Left ventricle myocardium inferior (tissue), 1 donor: ENCODE measurements around the gene PLD2. TPM values are rescaled to one million over a fixed set of nuclear protein-coding genes. Genes with fewer than 3 reads are reported as not detected.

ENCODE experiments used
- DNase-seq: peaks from one replicate; pipeline ENCODE4 v3.0.0-alpha.2; 2020
- H3K27ac ChIP-seq: fragments of 200-600 bp; replicated peaks from 2 replicates; pipeline ENCODE4 v1.8.0; 2021
- H3K27me3 ChIP-seq: fragments of 200-600 bp; 2 replicates; pipeline ENCODE4 v1.8.0; 2021; ENCODE audit warnings: low read depth
- H3K36me3 ChIP-seq: fragments of 200-600 bp; 2 replicates; pipeline ENCODE4 v1.8.0; 2021
- H3K4me1 ChIP-seq: fragments of 200-600 bp; 2 replicates; pipeline ENCODE4 v1.8.0; 2021
- H3K4me3 ChIP-seq: fragments of 200-600 bp; 2 replicates; pipeline ENCODE4 v1.8.0; 2021; ENCODE audit warnings: mild to moderate bottlenecking, moderate library complexity
- H3K9me3 ChIP-seq: fragments of 200-600 bp; replicated peaks from 2 replicates; pipeline ENCODE4 v1.8.0; 2021
- intact Hi-C: fragments of 100-400 bp; cut with micrococcal nuclease; formaldehyde crosslinking; loops from one replicate; pipeline ENCODE4 v1.11.0; 2022
- total RNA-seq: library from RNA; stranded (reverse); fragmentation: NEBNext Ultra II Directional; extraction: Animal tissue kit (Norgen Biotek cat#: 25700); gene quantifications from one replicate; pipeline ENCODE4 v1.2.1, GENCODE V29; 2021
- TF ChIP-seq, protein P1 (sequence below): fragments of 200-600 bp; IDR thresholded peaks from 2 replicates; pipeline ENCODE4 v1.8.0; 2021; ENCODE audit warnings: antibody characterized with exemption, mild to moderate bottlenecking, borderline replicate concordance
- donor health status: DM: no; HTN: yes; CAD: no; lungs with severe emphysema.

Gene PLD2
- total RNA-seq, 1 donor from 2014 or later, result 11.2 TPM

DNA sequence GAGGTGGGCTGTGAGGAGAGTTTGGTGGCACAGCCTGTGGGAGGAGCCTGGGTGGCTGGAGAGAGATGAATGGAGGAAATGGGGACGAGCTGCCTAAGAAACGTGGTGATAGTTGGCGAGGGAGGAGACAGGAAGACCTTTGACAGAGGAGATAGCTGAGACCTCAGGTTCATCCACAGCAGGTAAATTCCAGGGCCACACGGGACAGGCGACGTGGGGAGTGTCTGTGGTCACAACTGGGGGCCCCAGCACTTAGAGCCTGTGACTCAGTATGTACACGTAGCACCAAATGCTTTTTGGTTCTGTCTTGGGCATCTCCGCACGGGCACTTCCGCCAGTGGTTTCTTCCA, 33.9 kb downstream of the PLD2 start:
- H3K27me3 ChIP-seq, result no peaks in the 10 kb centered on the region
- intact Hi-C loops, result no loop called here
- H3K4me3 ChIP-seq, result no peak overlapping the region
- H3K4me1 ChIP-seq, result peaks cover 57% of the 10 kb centered on the region
- TF ChIP-seq, protein P1, sequence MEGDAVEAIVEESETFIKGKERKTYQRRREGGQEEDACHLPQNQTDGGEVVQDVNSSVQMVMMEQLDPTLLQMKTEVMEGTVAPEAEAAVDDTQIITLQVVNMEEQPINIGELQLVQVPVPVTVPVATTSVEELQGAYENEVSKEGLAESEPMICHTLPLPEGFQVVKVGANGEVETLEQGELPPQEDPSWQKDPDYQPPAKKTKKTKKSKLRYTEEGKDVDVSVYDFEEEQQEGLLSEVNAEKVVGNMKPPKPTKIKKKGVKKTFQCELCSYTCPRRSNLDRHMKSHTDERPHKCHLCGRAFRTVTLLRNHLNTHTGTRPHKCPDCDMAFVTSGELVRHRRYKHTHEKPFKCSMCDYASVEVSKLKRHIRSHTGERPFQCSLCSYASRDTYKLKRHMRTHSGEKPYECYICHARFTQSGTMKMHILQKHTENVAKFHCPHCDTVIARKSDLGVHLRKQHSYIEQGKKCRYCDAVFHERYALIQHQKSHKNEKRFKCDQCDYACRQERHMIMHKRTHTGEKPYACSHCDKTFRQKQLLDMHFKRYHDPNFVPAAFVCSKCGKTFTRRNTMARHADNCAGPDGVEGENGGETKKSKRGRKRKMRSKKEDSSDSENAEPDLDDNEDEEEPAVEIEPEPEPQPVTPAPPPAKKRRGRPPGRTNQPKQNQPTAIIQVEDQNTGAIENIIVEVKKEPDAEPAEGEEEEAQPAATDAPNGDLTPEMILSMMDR, result no peak
- no peak overlapping the region for H3K27ac ChIP-seq
- H3K9me3 ChIP-seq, result no peaks in the 10 kb centered on the region
- DNase-seq, result no peak
- H3K36me3 ChIP-seq, result no peaks in the 10 kb centered on the region

DNA sequence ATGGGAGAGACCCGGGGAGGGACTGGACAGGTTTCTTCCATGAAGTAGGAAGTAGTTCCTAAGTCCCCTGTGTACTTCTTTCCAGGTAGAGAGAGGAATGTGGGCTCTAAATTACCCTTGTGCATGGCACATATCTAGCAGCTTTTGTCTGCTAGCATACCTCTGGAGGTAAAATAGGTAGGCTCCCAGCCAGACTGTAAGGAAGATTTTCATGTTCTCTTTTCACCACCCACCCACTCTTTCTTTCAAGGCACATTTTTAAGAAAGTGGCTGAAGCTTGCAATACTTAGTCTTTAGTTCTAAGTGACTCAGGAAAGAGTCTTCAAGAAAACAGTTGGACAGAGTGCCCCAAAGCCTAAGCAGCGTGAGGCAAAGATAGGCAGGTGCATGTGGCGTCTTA, 35.4 kb downstream of the PLD2 start:
- intact Hi-C loops, result no loop called here
- Histone ChIP-seq H3K27ac (no peak overlapping the region), H3K9me3 (no peaks in the 10 kb centered on the region), H3K4me3 (no peak overlapping the region), H3K27me3 (no peaks in the 10 kb centered on the region), H3K4me1 (peaks cover 57% of the 10 kb centered on the region), H3K36me3 (no peaks in the 10 kb centered on the region)
- TF ChIP-seq, protein P1, result no peak
- DNase-seq, result no peak

DNA sequence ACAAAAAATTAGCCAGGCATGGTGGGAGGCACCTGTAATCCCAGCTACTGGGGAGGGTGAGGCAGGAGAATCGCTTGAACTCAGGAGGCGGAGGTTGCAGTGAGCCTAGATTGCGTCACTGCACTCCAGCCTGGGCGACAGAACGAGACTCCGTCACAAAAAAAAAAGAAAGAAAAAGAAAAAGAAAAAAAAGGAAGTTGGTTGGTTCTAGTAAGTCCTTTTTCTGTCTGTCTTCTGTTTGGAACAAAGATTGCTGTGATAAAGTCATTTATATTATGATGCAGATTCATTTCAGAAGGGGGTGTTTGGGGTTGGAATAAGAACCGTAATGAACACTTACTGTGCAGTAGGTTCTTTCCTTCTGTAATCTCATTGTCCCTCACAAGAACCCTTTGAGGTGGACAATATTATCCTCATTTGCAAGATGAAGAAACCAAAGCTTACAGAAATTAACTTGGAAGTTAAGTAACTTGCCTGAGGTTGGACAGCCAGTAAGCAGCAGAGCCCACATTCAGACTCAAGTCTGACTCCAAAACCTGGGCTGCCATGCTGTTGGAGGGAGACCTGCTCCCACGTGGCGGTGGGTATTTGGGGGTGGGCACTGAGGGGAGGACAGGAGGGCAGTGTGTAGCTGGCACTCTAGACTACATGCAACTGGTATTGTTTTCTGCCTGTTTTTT, 36.5 kb downstream of the PLD2 start:
- DNase-seq, result no peak
- Histone ChIP-seq H3K9me3 (no peaks in the 10 kb centered on the region), H3K4me1 (peaks cover 57% of the 10 kb centered on the region), H3K4me3 (no peak overlapping the region), H3K27me3 (no peaks in the 10 kb centered on the region), H3K27ac (no peak overlapping the region), H3K36me3 (no peaks in the 10 kb centered on the region)
- intact Hi-C loops, result no loop called here
- TF ChIP-seq, protein P1, result no peak

DNA sequence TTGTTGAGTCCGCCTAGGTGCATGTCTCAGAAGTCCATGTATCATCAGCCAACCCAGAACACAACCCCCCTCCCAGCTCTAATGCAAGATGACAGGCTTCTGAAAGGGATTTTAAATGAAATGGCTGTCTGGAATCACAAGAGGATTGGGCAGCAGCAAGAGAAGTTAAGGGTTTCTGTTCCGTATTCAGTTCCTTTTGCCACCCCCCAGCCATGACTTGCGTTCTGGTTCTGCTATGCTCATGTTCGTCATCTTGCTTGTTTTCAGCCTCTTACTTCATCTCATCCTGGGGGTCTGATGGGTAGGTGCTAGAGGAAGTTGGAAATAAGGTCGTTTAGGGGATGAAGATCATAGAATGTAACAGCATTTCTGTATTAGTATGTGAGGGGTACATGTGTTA, 38.2 kb downstream of the PLD2 start:
- intact Hi-C loops, result no loop called here
- Histone ChIP-seq H3K27ac (no peak overlapping the region), H3K4me1 (peaks cover 57% of the 10 kb centered on the region), H3K27me3 (no peaks in the 10 kb centered on the region), H3K36me3 (no peaks in the 10 kb centered on the region), H3K9me3 (no peaks in the 10 kb centered on the region), H3K4me3 (no peak overlapping the region)
- DNase-seq, result no peak
- TF ChIP-seq, protein P1, result no peak

DNA sequence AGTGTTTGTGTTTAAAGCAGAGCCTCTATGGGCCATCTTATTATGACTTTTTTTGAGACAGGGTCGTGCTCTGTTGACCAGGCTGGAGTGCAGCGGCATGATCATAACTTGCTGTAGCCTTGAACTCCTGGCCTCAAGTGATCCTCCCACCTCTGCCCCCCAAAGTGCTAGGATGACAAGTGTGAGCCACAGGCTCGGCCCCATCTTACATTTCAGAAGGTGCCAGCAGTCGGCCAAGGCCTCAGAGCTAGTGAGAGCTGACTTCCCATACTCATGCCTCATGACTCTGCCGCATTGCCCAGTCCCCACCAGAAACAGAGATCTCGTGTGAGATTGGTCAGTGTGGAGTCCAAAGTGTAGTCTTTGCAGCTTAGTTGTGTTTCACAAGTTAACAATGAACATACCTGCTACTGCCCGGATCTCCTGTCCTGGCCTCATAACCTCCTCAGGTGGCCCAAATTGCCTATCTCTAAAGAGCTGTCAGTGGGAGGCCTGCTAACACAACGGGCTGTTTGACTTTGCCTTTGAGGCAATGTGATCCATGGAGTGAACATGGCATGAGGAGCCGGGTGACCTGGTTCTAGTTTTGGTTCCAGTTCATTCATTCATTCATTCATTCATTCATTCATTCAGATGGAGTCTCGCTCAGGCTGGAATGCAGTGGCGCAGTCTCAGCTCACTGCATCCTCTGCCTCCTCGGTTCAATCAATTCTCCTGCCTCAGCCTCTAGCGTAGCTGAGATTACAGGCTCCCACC, 39.9 kb downstream of the PLD2 start:
- Histone ChIP-seq H3K27me3 (no peaks in the 10 kb centered on the region), H3K27ac (no peak overlapping the region), H3K4me1 (peaks cover 63% of the 10 kb centered on the region), H3K36me3 (no peaks in the 10 kb centered on the region), H3K4me3 (no peak overlapping the region), H3K9me3 (no peaks in the 10 kb centered on the region)
- DNase-seq, result no peak
- intact Hi-C loops, result no loop called here
- TF ChIP-seq, protein P1, result no peak
